Measurements from ENCODE around the gene DCLRE1C. TPM values are rescaled to one million over a fixed set of nuclear protein-coding genes. Genes with fewer than 3 reads are reported as not detected.
"Not testable (repeated sequence)": the region's sequence is repeated elsewhere in the genome, so short reads cannot be mapped to it uniquely, and the experiment has no call there.

Gene DCLRE1C
- total RNA-seq, 1 donor from 2014 or later, result 4.2 TPM

- intact Hi-C loops (cut with DNase I), result loop anchor here (5.0 kb wide), 1 partner anchor 76 kb away; the partner anchor contains the start of gene SUV39H2
- ATAC-seq (no peak), DNase-seq (ENCODE audit: missing footprints) (no peak)
These were observed 959 bp downstream of the DCLRE1C start for GRCh38 chr10:14952851-14953423.

GRCh38 chr10:14949291-14949690 is 4.6 kb downstream of the DCLRE1C start:
- ATAC-seq, result no peak
- DNase-seq (ENCODE audit: missing footprints), result no peak
- intact Hi-C loops (cut with DNase I), result no loop called here

- DNase-seq (ENCODE audit: missing footprints), result no peak
- intact Hi-C loops (cut with DNase I), result no loop called here
- ATAC-seq, result no peak
These were observed 6.6 kb downstream of the DCLRE1C start for GRCh38 chr10:14947268-14947667.

- ATAC-seq (no peak), DNase-seq (ENCODE audit: missing footprints) (no peak)
- intact Hi-C loops (cut with DNase I), result no loop called here
These were observed 8.8 kb downstream of the DCLRE1C start for GRCh38 chr10:14945108-14945507.

GRCh38 chr10:14942950-14943338 is 11.0 kb downstream of the DCLRE1C start:
- ATAC-seq; intact Hi-C loops (cut with DNase I); DNase-seq (ENCODE audit: missing footprints): not testable (repeated sequence)

GRCh38 chr10:14942147-14942949 is 11.5 kb downstream of the DCLRE1C start:
- intact Hi-C loops (cut with DNase I); DNase-seq (ENCODE audit: missing footprints); ATAC-seq: not testable (repeated sequence)

- intact Hi-C loops (cut with DNase I), result not testable (repeated sequence)
These were observed 14.9 kb downstream of the DCLRE1C start for GRCh38 chr10:14938971-14939370.

GRCh38 chr10:14936584-14936983 is 17.3 kb downstream of the DCLRE1C start:
- ATAC-seq (no peak), DNase-seq (ENCODE audit: missing footprints) (no peak)
- intact Hi-C loops (cut with DNase I), result no loop called here

More at GRCh38 chr10:14938971-14939370, 14.9 kb downstream of the DCLRE1C start:
- not testable (repeated sequence) for ATAC-seq; DNase-seq (ENCODE audit: missing footprints)

GRCh38 chr10:14930610-14931009 is 23.3 kb downstream of the DCLRE1C start:
- intact Hi-C loops (cut with DNase I), result no loop called here
- ATAC-seq (no peak), DNase-seq (ENCODE audit: missing footprints) (no peak)

GRCh38 chr10:14926722-14927416 is 27.0 kb downstream of the DCLRE1C start:
- intact Hi-C loops (cut with DNase I), result no loop called here
- no peak for DNase-seq (ENCODE audit: missing footprints)
- no peak for ATAC-seq

- intact Hi-C loops (cut with DNase I), result no loop called here
- ATAC-seq (no peak), DNase-seq (ENCODE audit: missing footprints) (no peak)
These were observed 27.8 kb downstream of the DCLRE1C start for GRCh38 chr10:14926061-14926470.

GRCh38 chr10:14925268-14925667 is 28.6 kb downstream of the DCLRE1C start:
- DNase-seq (ENCODE audit: missing footprints) (no peak), ATAC-seq (no peak)
- intact Hi-C loops (cut with DNase I), result no loop called here

GRCh38 chr10:14924013-14924412 is 29.9 kb downstream of the DCLRE1C start:
- DNase-seq (ENCODE audit: missing footprints), result no peak
- ATAC-seq, result no peak
- intact Hi-C loops (cut with DNase I), result no loop called here

- intact Hi-C loops (cut with DNase I), result no loop called here
- ATAC-seq (no peak), DNase-seq (ENCODE audit: missing footprints) (no peak)
These were observed 34.9 kb downstream of the DCLRE1C start for GRCh38 chr10:14918964-14919363.

GRCh38 chr10:14917827-14918226 is 36.1 kb downstream of the DCLRE1C start:
- intact Hi-C loops (cut with DNase I), result no loop called here
- ATAC-seq, result no peak
- no peak for DNase-seq (ENCODE audit: missing footprints)

- ATAC-seq, result no peak
- intact Hi-C loops (cut with DNase I), result no loop called here
- DNase-seq (ENCODE audit: missing footprints), result no peak
These were observed 37.3 kb downstream of the DCLRE1C start for GRCh38 chr10:14916600-14916999.

- ATAC-seq, result no peak
- no peak for DNase-seq (ENCODE audit: missing footprints)
- intact Hi-C loops (cut with DNase I), result no loop called here
These were observed 42.1 kb downstream of the DCLRE1C start for GRCh38 chr10:14911801-14912200.

- intact Hi-C loops (cut with DNase I), result no loop called here
- DNase-seq (ENCODE audit: missing footprints) (no peak), ATAC-seq (no peak)
These were observed 42.9 kb downstream of the DCLRE1C start for GRCh38 chr10:14910953-14911352.

- no peak for ATAC-seq
- intact Hi-C loops (cut with DNase I), result no loop called here
These were observed 44.8 kb downstream of the DCLRE1C start for GRCh38 chr10:14909101-14909500.

GRCh38 chr10:14907591-14907990 is 46.3 kb downstream of the DCLRE1C start:
- DNase-seq (ENCODE audit: missing footprints); ATAC-seq; intact Hi-C loops (cut with DNase I): not testable (repeated sequence)

More at GRCh38 chr10:14909101-14909500, 44.8 kb downstream of the DCLRE1C start:
- DNase-seq (ENCODE audit: missing footprints), result no peak
